Measurements from ENCODE around the gene BEAN1. TPM values are rescaled to one million over a fixed set of nuclear protein-coding genes. Genes with fewer than 3 reads are reported as not detected.

Gene BEAN1
- total and polyA plus RNA-seq, 7 donors: 0.35 to 0.41 TPM; not detected in 5

DNA sequence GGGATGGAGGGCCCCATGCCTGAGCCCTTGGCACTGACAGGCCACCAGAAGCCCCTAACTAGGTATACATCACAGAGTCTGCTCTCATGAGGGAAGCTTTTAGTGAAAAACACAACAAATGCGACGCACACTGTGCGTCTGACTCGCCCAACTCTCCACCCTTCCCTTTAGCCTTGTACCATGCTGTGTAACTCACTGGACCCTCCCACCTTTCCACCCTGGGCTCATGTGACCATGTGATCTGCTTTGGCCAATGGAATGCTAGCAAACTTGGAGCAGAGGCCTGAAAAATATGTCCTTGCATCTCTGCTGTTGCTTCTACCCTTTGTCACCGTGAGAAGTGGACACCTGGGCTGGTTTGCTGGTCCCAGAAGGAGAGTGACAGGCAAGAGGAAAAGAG lies 101.2 kb downstream of the BEAN1 start:
- H3K4me3 ChIP-seq: no peak overlapping the region
- no peaks in the 10 kb centered on the region for H3K9me3 ChIP-seq
- peaks cover 17 to 91% (median 49%) of the 10 kb centered on the region in 4 donors for H3K36me3 ChIP-seq
- intact Hi-C loops (cut with DNase I): no loop called here
- no peaks in the 10 kb centered on the region for H3K27me3 ChIP-seq
- WGBS, 2 donors: 96 to 97% methylated on average over 5 of the region's 5 CpGs
- no peak for DNase-seq
- H3K27ac ChIP-seq: no peak overlapping the region
- TF ChIP-seq POLR2A (IDR thresholded peaks at IDR 0.05) (no peak), POLR2AphosphoS5 (IDR thresholded peaks at IDR 0.05) (no peak), EP300 (IDR thresholded peaks at IDR 0.05) (no peak)
- TF ChIP-seq, protein P1, sequence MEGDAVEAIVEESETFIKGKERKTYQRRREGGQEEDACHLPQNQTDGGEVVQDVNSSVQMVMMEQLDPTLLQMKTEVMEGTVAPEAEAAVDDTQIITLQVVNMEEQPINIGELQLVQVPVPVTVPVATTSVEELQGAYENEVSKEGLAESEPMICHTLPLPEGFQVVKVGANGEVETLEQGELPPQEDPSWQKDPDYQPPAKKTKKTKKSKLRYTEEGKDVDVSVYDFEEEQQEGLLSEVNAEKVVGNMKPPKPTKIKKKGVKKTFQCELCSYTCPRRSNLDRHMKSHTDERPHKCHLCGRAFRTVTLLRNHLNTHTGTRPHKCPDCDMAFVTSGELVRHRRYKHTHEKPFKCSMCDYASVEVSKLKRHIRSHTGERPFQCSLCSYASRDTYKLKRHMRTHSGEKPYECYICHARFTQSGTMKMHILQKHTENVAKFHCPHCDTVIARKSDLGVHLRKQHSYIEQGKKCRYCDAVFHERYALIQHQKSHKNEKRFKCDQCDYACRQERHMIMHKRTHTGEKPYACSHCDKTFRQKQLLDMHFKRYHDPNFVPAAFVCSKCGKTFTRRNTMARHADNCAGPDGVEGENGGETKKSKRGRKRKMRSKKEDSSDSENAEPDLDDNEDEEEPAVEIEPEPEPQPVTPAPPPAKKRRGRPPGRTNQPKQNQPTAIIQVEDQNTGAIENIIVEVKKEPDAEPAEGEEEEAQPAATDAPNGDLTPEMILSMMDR (IDR thresholded peaks at IDR 0.05): no peak
- no peaks in the 10 kb centered on the region for H3K4me1 ChIP-seq

DNA sequence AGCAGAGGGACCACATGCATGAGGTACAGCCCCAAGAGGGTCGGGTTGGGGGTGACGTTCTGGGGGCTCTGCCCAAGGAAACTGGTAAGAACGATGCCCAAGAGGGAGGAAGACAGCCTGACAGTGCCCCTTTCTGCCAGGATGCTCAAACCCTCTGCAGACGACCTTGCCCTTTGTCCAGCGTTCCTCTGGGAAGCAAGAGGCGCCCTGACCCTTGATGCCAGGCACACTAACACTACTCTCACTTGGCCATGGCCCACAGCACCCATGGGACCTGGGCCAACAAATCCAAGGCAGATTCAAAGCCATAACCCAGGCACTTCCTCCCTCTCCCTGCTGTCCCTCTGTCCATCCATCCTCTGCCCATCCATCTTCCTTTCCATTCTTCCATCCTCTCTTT lies 102.4 kb downstream of the BEAN1 start:
- DNase-seq: no peak
- WGBS, 2 donors: 92 to 93% methylated on average over 6 of the region's 6 CpGs
- no peak for TF ChIP-seq EP300 (IDR thresholded peaks at IDR 0.05)
- no peak for TF ChIP-seq POLR2A (IDR thresholded peaks at IDR 0.05)
- TF ChIP-seq, protein P1 (IDR thresholded peaks at IDR 0.05): no peak
- TF ChIP-seq POLR2AphosphoS5 (IDR thresholded peaks at IDR 0.05): no peak
- Histone ChIP-seq H3K9me3 (no peaks in the 10 kb centered on the region), H3K27me3 (no peaks in the 10 kb centered on the region), H3K27ac (no peak overlapping the region), H3K36me3 (peaks cover 17 to 94% (median 51%) of the 10 kb centered on the region in 4 donors), H3K4me1 (no peaks in the 10 kb centered on the region), H3K4me3 (no peak overlapping the region)
- intact Hi-C loops (cut with DNase I): no loop called here

Other genes starting within 250 kb of the BEAN1 start
- 10 to 100 TPM; 12.6 to 26.0 (median 14.3) TPM for gene CDH5, start 60.6 kb upstream of the BEAN1 start, total RNA-seq
- 10 to 100 TPM in 1 of 3 donors, under 1 TPM in 2; 0.60 to 11.5 (median 0.69) TPM for gene CDH5, start 60.6 kb upstream of the BEAN1 start, polyA plus RNA-seq
- gene TK2, start 122.8 kb downstream of the BEAN1 start, total RNA-seq: 10 to 100 TPM; 17.6 to 32.7 (median 22.2) TPM
- gene TK2, start 122.8 kb downstream of the BEAN1 start, polyA plus RNA-seq: 10 to 100 TPM in 2 of 3 donors, 1 to 10 TPM in 1; 9.6 to 15.0 (median 11.6) TPM
- gene CKLF, start 125.3 kb downstream of the BEAN1 start, total RNA-seq: 10 to 100 TPM; 24.1 to 53.6 (median 37.3) TPM
- 10 to 100 TPM; 40.2 to 57.4 (median 48.6) TPM for gene CKLF, start 125.3 kb downstream of the BEAN1 start, polyA plus RNA-seq
- gene CMTM1, start 139.1 kb downstream of the BEAN1 start, total RNA-seq: 1 to 10 TPM in 3 of 4 donors, under 1 TPM in 1; 0.71 to 3.0 (median 1.6) TPM
- gene CMTM1, start 139.1 kb downstream of the BEAN1 start, polyA plus RNA-seq: under 1 TPM in 1 of 3 donors, not detected in 2; 0.85 TPM
- under 1 TPM in 1 of 4 donors, not detected in 3; 0.33 TPM for gene CMTM2, start 152.2 kb downstream of the BEAN1 start, total RNA-seq
- gene CMTM2, start 152.2 kb downstream of the BEAN1 start, polyA plus RNA-seq: not detected
- 10 to 100 TPM; 12.5 to 18.8 (median 17.3) TPM for gene CMTM3, start 177.4 kb downstream of the BEAN1 start, total RNA-seq
- gene CMTM3, start 177.4 kb downstream of the BEAN1 start, polyA plus RNA-seq: 10 to 100 TPM in 2 of 3 donors, 1 to 10 TPM in 1; 8.6 to 15.5 (median 10.2) TPM